WTC11 (cell line): ENCODE measurements around the gene SETD1B. TPM values are rescaled to one million over a fixed set of nuclear protein-coding genes. Genes with fewer than 3 reads are reported as not detected.

Experiments
- ATAC-seq: fragments of 200-7000 bp; cut with Tn5 transposase; 2 replicates; pipeline ENCODE4 v1.10.0; 2021; ENCODE audit warnings: mild to moderate bottlenecking, moderate library complexity
- CTCF ChIA-PET: fragments of 300-600 bp; sonication (Branson Sonifier 250); formaldehyde crosslinking; loops from one replicate; lab custom pipeline; 2021; ENCODE audit warnings: antibody characterized with exemption; lab: Charles Lee
- POLR2A ChIA-PET: fragments of 350-600 bp; sonication (Branson Sonifier 250); formaldehyde crosslinking; loops from one replicate; lab custom pipeline; 2021; ENCODE audit warnings: antibody characterized with exemption; lab: Charles Lee
- DNase-seq: peaks from one replicate; pipeline ENCODE4 v3.0.0; 2021; ENCODE audit warnings: low spot score
- H3K27ac Mint-ChIP-seq: 2 replicates; pipeline ENCODE4 v1.8.0; 2021; ENCODE audit warnings: mixed read lengths
- H3K27me3 Mint-ChIP-seq: 2 replicates; pipeline ENCODE4 v1.8.0; 2021; ENCODE audit warnings: low read depth, mild to moderate bottlenecking, moderate library complexity, mixed read lengths
- H3K36me3 Mint-ChIP-seq: 2 replicates; pipeline ENCODE4 v1.8.0; 2021; ENCODE audit warnings: mixed read lengths
- H3K4me1 Mint-ChIP-seq: 2 replicates; pipeline ENCODE4 v1.8.0; 2022; ENCODE audit warnings: mixed read lengths
- H3K4me3 Mint-ChIP-seq: 2 replicates; pipeline ENCODE4 v1.8.0; 2021; ENCODE audit warnings: mild to moderate bottlenecking, moderate library complexity, mixed read lengths
- H3K9me3 Mint-ChIP-seq: 2 replicates; pipeline ENCODE4 v1.8.0; 2021; ENCODE audit warnings: mixed read lengths
- ATF1 ChIP-seq: sonication (generic); formaldehyde crosslinking; IDR thresholded peaks from 2 replicates; pipeline ENCODE4 v1.8.1; 2023; ENCODE audit warnings: mild to moderate bottlenecking, moderate library complexity, missing genetic modification reagents
- CBFB ChIP-seq: sonication (generic); formaldehyde crosslinking; IDR thresholded peaks from 2 replicates; pipeline ENCODE4 v1.8.1; 2022; ENCODE audit warnings: mild to moderate bottlenecking, low read depth, missing genetic modification reagents
- CREB1 ChIP-seq: sonication (generic); formaldehyde crosslinking; IDR thresholded peaks from 2 replicates; pipeline ENCODE4 v1.8.0; 2023; ENCODE audit warnings: mild to moderate bottlenecking, missing genetic modification reagents
- GTF2I ChIP-seq: fragments of 250-450 bp; sonication (Bioruptor Pico); conservative IDR thresholded peaks from 2 replicates; pipeline ENCODE4 v1.4.0; 2021; ENCODE audit warnings: mild to moderate bottlenecking
- KAT7 ChIP-seq: sonication (generic); formaldehyde crosslinking; IDR thresholded peaks from 2 replicates; pipeline ENCODE4 v1.8.1; 2023; ENCODE audit warnings: missing genetic modification reagents, mild to moderate bottlenecking, borderline replicate concordance
- NFE2L1 ChIP-seq: sonication (generic); formaldehyde crosslinking; IDR thresholded peaks from 2 replicates; pipeline ENCODE4 v1.8.1; 2023; ENCODE audit warnings: missing genetic modification reagents
- NR1H2 ChIP-seq: sonication (generic); formaldehyde crosslinking; IDR thresholded peaks from 2 replicates; pipeline ENCODE4 v1.9.0; 2021; ENCODE audit warnings: mild to moderate bottlenecking, moderate library complexity, missing genetic modification reagents
- OVOL2 ChIP-seq: fragments of 250-450 bp; sonication (Bioruptor Pico); IDR thresholded peaks from 2 replicates; pipeline ENCODE4 v1.9.0; 2021; ENCODE audit warnings: mild to moderate bottlenecking, borderline replicate concordance
- PRRX2 ChIP-seq: fragments of 250-450 bp; sonication (Bioruptor Pico); IDR thresholded peaks from 2 replicates; pipeline ENCODE4 v1.8.0; 2021; ENCODE audit warnings: mild to moderate bottlenecking
- ZNF121 ChIP-seq: sonication (generic); formaldehyde crosslinking; IDR thresholded peaks from 2 replicates; pipeline ENCODE4 v1.8.0; 2023; ENCODE audit warnings: missing genetic modification reagents
- ZNF263 ChIP-seq: sonication (generic); formaldehyde crosslinking; IDR thresholded peaks from 2 replicates; pipeline ENCODE4 v1.8.1; 2022; ENCODE audit warnings: low read depth, mild to moderate bottlenecking, moderate library complexity, missing genetic modification reagents
- ZNF671 ChIP-seq: fragments of 250-450 bp; sonication (Bioruptor Pico); IDR thresholded peaks from 2 replicates; pipeline ENCODE4 v1.8.0; 2021; ENCODE audit warnings: mild to moderate bottlenecking
- total RNA-seq: library from RNA; stranded (reverse); gene quantifications from 3 replicates; pipeline ENCODE4 v1.2.3, GENCODE V29; 2021
- TF ChIP-seq, protein P1 (sequence below): sonication (generic); formaldehyde crosslinking; IDR thresholded peaks from 2 replicates; pipeline ENCODE4 v1.8.1; 2023; ENCODE audit warnings: mild to moderate bottlenecking, moderate library complexity, missing genetic modification reagents
- TF ChIP-seq, protein P2 (sequence below): fragments of 250-450 bp; sonication (Bioruptor Pico); IDR thresholded peaks from 2 replicates; pipeline ENCODE4 v1.9.0; 2021; ENCODE audit warnings: moderate library complexity, mild to moderate bottlenecking, inconsistent platforms, borderline replicate concordance
- TF ChIP-seq, protein P3 (sequence below): sonication (generic); formaldehyde crosslinking; conservative IDR thresholded peaks from 2 replicates; pipeline ENCODE4 v1.8.1; 2023; ENCODE audit warnings: mild to moderate bottlenecking, low read depth, missing genetic modification reagents, moderate library complexity
- TF ChIP-seq, protein P4 (sequence below): fragments of 250-450 bp; sonication (Bioruptor Pico); IDR thresholded peaks from 2 replicates; pipeline ENCODE4 v1.9.0; 2021; ENCODE audit warnings: mild to moderate bottlenecking, borderline replicate concordance
- TF ChIP-seq, protein P5 (sequence below): sonication (generic); formaldehyde crosslinking; IDR thresholded peaks from 2 replicates; pipeline ENCODE4 v1.8.1; 2023; ENCODE audit warnings: mild to moderate bottlenecking, missing genetic modification reagents, borderline replicate concordance
- TF ChIP-seq, protein P6 (sequence below): sonication (generic); formaldehyde crosslinking; IDR thresholded peaks from 2 replicates; pipeline ENCODE4 v1.8.0; 2023; ENCODE audit warnings: missing genetic modification reagents

The SETD1B gene
- total RNA-seq, 1 experiment from 2014 or later = 19.5 TPM

DNA sequence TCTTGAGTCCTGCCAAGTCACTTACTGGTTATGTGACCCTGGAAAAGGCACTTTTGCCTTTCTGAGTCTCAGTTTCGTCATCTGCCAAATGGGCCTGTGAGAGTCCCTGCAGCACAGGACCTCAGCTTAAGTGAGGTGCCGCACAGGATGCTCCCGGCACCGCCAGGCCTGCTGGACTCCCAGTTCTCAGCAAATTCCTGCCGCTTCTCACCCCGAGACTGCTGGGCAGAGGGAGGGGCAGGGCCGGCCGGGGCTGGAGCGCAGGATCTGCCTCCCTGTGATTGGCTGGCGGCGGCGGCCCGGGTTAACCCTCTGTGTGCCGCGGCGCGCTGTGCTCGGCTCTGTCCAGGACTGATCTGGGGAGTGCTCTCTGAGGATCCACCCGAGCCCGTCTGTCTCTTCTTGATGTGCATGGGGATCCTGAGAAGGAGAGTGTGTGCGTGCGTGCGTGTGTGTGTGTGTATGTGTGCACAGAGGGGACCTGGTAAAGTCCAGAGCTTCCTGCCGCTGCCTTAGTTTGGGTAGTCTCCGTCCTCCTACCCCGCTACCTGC, 8.6 kb downstream of the SETD1B start (continued):
- TF ChIP-seq, protein P1, sequence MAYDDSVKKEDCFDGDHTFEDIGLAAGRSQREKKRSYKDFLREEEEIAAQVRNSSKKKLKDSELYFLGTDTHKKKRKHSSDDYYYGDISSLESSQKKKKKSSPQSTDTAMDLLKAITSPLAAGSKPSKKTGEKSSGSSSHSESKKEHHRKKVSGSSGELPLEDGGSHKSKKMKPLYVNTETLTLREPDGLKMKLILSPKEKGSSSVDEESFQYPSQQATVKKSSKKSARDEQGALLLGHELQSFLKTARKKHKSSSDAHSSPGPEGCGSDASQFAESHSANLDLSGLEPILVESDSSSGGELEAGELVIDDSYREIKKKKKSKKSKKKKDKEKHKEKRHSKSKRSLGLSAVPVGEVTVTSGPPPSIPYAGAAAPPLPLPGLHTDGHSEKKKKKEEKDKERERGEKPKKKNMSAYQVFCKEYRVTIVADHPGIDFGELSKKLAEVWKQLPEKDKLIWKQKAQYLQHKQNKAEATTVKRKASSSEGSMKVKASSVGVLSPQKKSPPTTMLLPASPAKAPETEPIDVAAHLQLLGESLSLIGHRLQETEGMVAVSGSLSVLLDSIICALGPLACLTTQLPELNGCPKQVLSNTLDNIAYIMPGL (CRISPR knock-in tag) = no peak
- 0 out of 2 replicates have a peak, but pooled peaks have one; percentile 47 for TF ChIP-seq CREB1 (CRISPR knock-in tag)
- no peak for TF ChIP-seq KAT7 (CRISPR knock-in tag)
- no peak for TF ChIP-seq NFE2L1 (CRISPR knock-in tag)
- TF ChIP-seq, protein P2, sequence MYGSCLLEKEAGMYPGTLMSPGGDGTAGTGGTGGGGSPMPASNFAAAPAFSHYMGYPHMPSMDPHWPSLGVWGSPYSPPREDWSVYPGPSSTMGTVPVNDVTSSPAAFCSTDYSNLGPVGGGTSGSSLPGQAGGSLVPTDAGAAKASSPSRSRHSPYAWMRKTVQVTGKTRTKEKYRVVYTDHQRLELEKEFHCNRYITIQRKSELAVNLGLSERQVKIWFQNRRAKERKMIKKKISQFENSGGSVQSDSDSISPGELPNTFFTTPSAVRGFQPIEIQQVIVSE (CRISPR knock-in tag) = no peak
- TF ChIP-seq, protein P3, sequence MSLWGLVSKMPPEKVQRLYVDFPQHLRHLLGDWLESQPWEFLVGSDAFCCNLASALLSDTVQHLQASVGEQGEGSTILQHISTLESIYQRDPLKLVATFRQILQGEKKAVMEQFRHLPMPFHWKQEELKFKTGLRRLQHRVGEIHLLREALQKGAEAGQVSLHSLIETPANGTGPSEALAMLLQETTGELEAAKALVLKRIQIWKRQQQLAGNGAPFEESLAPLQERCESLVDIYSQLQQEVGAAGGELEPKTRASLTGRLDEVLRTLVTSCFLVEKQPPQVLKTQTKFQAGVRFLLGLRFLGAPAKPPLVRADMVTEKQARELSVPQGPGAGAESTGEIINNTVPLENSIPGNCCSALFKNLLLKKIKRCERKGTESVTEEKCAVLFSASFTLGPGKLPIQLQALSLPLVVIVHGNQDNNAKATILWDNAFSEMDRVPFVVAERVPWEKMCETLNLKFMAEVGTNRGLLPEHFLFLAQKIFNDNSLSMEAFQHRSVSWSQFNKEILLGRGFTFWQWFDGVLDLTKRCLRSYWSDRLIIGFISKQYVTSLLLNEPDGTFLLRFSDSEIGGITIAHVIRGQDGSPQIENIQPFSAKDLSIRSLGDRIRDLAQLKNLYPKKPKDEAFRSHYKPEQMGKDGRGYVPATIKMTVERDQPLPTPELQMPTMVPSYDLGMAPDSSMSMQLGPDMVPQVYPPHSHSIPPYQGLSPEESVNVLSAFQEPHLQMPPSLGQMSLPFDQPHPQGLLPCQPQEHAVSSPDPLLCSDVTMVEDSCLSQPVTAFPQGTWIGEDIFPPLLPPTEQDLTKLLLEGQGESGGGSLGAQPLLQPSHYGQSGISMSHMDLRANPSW (CRISPR knock-in tag) = no peak
- TF ChIP-seq, protein P4, sequence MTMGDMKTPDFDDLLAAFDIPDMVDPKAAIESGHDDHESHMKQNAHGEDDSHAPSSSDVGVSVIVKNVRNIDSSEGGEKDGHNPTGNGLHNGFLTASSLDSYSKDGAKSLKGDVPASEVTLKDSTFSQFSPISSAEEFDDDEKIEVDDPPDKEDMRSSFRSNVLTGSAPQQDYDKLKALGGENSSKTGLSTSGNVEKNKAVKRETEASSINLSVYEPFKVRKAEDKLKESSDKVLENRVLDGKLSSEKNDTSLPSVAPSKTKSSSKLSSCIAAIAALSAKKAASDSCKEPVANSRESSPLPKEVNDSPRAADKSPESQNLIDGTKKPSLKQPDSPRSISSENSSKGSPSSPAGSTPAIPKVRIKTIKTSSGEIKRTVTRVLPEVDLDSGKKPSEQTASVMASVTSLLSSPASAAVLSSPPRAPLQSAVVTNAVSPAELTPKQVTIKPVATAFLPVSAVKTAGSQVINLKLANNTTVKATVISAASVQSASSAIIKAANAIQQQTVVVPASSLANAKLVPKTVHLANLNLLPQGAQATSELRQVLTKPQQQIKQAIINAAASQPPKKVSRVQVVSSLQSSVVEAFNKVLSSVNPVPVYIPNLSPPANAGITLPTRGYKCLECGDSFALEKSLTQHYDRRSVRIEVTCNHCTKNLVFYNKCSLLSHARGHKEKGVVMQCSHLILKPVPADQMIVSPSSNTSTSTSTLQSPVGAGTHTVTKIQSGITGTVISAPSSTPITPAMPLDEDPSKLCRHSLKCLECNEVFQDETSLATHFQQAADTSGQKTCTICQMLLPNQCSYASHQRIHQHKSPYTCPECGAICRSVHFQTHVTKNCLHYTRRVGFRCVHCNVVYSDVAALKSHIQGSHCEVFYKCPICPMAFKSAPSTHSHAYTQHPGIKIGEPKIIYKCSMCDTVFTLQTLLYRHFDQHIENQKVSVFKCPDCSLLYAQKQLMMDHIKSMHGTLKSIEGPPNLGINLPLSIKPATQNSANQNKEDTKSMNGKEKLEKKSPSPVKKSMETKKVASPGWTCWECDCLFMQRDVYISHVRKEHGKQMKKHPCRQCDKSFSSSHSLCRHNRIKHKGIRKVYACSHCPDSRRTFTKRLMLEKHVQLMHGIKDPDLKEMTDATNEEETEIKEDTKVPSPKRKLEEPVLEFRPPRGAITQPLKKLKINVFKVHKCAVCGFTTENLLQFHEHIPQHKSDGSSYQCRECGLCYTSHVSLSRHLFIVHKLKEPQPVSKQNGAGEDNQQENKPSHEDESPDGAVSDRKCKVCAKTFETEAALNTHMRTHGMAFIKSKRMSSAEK (CRISPR knock-in tag) = no peak
- peak; percentile 100 for TF ChIP-seq GTF2I
- TF ChIP-seq PRRX2 (CRISPR knock-in tag) = no peak
- TF ChIP-seq CBFB (CRISPR knock-in tag) = no peak
- TF ChIP-seq ATF1 (CRISPR knock-in tag) = no peak
- TF ChIP-seq ZNF121 (CRISPR knock-in tag) = no peak
- TF ChIP-seq ZNF263 (CRISPR knock-in tag) = peak; percentile 78; the same call in 1 of the 2 replicates
- no peak for TF ChIP-seq ZNF671 (CRISPR knock-in tag)

DNA sequence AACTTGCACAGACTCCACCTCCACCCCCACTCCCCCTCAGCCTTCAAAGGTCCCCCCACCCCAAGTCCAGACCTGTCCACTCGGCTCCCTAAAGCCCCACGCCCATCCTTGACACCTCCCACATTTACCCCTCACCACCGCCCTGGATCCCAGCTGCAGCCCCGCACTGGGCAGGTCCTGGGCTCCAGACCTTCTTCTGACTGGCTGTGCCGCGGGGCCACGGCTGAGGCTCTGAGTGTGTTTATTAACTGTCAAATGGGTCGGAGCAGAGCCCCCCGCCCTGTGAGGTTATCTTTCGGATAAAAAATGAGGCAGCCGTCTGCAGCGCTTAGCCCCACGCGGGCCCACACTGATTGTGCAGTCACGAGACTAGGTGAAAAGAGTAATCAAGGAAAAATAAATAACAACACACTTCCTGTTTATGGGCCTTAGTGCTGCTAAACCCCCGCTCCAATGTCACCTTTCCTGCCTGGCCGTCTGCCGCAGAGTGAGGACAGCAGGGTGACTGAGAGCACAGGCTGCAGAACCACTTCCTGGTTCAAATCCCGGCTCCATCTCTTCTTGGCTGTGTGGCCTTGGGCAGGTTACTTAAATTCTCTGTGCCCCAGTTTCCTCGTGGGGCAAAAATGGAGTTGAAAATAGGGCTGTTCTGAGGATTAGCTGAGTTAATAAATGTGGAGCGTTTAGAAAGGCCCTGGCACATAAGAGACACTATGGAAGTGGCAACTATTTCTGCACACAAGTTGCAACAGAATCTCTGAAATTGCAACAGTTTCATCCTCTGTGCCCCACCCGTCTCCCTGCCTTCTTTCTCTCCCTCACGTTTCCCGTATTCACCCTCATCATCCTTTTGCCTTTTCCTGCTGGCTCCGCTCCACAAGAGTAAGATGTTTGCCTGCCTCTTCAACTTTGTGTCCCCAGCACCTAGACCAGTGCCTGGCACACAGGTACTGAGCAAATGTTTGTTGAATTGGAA, 9.4 kb downstream of the SETD1B start:
- peak; percentile 12 for ATAC-seq
- H3K27me3 Mint-ChIP-seq = no peaks in the 10 kb centered on the region
- CTCF ChIA-PET = interaction anchor here (0.6 to 11.9 kb wide), 6 partner anchors 9 to 233 kb away, joined by 3 to 532 read pairs (median 8); partner anchors contain the start of genes RHOF and SETD1B
- peak overlapping the region; percentile 87 for H3K4me3 Mint-ChIP-seq
- peak; percentile 44 for DNase-seq
- peaks cover 23% of the 10 kb centered on the region for H3K4me1 Mint-ChIP-seq
- H3K27ac Mint-ChIP-seq = peak overlapping the region; percentile 68
- no peaks in the 10 kb centered on the region for H3K9me3 Mint-ChIP-seq
- H3K36me3 Mint-ChIP-seq = peaks cover 25% of the 10 kb centered on the region
- POLR2A ChIA-PET = interaction anchor here (1.3 to 8.7 kb wide), 2 partner anchors 15 to 75 kb away, joined by 8 to 161 read pairs; partner anchors contain the start of genes PSMD9 and RHOF
- TF ChIP-seq NR1H2 (no peak), OVOL2 (CRISPR knock-in tag) (no peak)
- TF ChIP-seq, protein P5, sequence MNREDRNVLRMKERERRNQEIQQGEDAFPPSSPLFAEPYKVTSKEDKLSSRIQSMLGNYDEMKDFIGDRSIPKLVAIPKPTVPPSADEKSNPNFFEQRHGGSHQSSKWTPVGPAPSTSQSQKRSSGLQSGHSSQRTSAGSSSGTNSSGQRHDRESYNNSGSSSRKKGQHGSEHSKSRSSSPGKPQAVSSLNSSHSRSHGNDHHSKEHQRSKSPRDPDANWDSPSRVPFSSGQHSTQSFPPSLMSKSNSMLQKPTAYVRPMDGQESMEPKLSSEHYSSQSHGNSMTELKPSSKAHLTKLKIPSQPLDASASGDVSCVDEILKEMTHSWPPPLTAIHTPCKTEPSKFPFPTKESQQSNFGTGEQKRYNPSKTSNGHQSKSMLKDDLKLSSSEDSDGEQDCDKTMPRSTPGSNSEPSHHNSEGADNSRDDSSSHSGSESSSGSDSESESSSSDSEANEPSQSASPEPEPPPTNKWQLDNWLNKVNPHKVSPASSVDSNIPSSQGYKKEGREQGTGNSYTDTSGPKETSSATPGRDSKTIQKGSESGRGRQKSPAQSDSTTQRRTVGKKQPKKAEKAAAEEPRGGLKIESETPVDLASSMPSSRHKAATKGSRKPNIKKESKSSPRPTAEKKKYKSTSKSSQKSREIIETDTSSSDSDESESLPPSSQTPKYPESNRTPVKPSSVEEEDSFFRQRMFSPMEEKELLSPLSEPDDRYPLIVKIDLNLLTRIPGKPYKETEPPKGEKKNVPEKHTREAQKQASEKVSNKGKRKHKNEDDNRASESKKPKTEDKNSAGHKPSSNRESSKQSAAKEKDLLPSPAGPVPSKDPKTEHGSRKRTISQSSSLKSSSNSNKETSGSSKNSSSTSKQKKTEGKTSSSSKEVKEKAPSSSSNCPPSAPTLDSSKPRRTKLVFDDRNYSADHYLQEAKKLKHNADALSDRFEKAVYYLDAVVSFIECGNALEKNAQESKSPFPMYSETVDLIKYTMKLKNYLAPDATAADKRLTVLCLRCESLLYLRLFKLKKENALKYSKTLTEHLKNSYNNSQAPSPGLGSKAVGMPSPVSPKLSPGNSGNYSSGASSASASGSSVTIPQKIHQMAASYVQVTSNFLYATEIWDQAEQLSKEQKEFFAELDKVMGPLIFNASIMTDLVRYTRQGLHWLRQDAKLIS (CRISPR knock-in tag) = no peak
- TF ChIP-seq, protein P6, sequence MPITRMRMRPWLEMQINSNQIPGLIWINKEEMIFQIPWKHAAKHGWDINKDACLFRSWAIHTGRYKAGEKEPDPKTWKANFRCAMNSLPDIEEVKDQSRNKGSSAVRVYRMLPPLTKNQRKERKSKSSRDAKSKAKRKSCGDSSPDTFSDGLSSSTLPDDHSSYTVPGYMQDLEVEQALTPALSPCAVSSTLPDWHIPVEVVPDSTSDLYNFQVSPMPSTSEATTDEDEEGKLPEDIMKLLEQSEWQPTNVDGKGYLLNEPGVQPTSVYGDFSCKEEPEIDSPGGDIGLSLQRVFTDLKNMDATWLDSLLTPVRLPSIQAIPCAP = no peak
